Breast epithelium (tissue), 4 donors: ENCODE data around the gene SETD1A. TPM values are rescaled to one million over a fixed set of nuclear protein-coding genes. Genes with fewer than 3 reads are reported as not detected.

ENCODE experiments used
- DNase-seq, 2 donors: peaks; one replicate each; pipeline ENCODE4 v3.0.0-alpha.2; 2019; ENCODE audit warnings: low spot score in 2 of 2
- H3K27ac ChIP-seq, 2 donors: fragments of 200-600 bp; sonication (generic) in 1 of 2; one replicate each; pipeline ENCODE4 v1.5.1; 2016 to 2019; ENCODE audit warnings: mild to moderate bottlenecking in 1 of 2
- H3K27me3 ChIP-seq, 2 donors: fragments of 200-600 bp; sonication (generic) in 1 of 2; one replicate each; pipeline versions ENCODE4 v1.5.1 to v1.6.0; 2017 to 2019; ENCODE audit warnings: control low read depth in 1 of 2, mild to moderate bottlenecking in 1 of 2
- H3K36me3 ChIP-seq: fragments of 200-600 bp; one replicate; pipeline ENCODE4 v1.5.1; 2019
- H3K4me1 ChIP-seq, 2 donors: fragments of 200-600 bp; sonication (generic); one replicate each; pipeline ENCODE4 v1.5.1; 2016 to 2019; ENCODE audit warnings: control low read depth in 1 of 2
- H3K4me3 ChIP-seq, 3 donors: fragments of 200-600 bp; sonication (generic); 1 replicate in 2 of 3; 2 replicates in 1 of 3; pipeline ENCODE4 v1.5.1; 2016 to 2019; ENCODE audit warnings: mild to moderate bottlenecking in 3 of 3, moderate library complexity in 2 of 3
- H3K9me3 ChIP-seq, 2 donors: fragments of 200-600 bp; sonication (generic) in 1 of 2; one replicate each; pipeline ENCODE4 v1.5.1; 2016 to 2019; ENCODE audit warnings: control low read depth in 1 of 2
- CTCF ChIP-seq, 3 donors: fragments of 450-650 bp; IDR thresholded peaks; one replicate each; pipeline ENCODE4 v1.5.1; 2016 to 2017; ENCODE audit warnings: antibody characterized with exemption in 3 of 3, mild to moderate bottlenecking in 3 of 3, moderate library complexity in 3 of 3
- POLR2A ChIP-seq: fragments of 450-650 bp; IDR thresholded peaks from one replicate; pipeline ENCODE4 v1.6.1; 2016; ENCODE audit warnings: antibody characterized with exemption, mild to moderate bottlenecking, moderate library complexity
- POLR2AphosphoS5 ChIP-seq, 3 donors: sonication (generic); formaldehyde crosslinking; IDR thresholded peaks; one replicate each; pipeline ENCODE4 v1.6.1; 2017; ENCODE audit warnings: antibody characterized with exemption in 3 of 3
- intact Hi-C: fragments of 100-400 bp; cut with DNase I; formaldehyde crosslinking; loops from one replicate; pipeline ENCODE4 v1.15.1; 2023; ENCODE audit warnings: low total_unique reads
- total RNA-seq, 3 donors: library from RNA; depleted of rRNA; stranded (reverse); fragments of >200 nt; gene quantifications; one replicate each; pipeline ENCODE4 v1.1.0, GENCODE V29; 2016

SETD1A gene
- total RNA-seq, 3 donors from 2014 or later: 4.8 to 5.6 (median 5.1) TPM

DNA sequence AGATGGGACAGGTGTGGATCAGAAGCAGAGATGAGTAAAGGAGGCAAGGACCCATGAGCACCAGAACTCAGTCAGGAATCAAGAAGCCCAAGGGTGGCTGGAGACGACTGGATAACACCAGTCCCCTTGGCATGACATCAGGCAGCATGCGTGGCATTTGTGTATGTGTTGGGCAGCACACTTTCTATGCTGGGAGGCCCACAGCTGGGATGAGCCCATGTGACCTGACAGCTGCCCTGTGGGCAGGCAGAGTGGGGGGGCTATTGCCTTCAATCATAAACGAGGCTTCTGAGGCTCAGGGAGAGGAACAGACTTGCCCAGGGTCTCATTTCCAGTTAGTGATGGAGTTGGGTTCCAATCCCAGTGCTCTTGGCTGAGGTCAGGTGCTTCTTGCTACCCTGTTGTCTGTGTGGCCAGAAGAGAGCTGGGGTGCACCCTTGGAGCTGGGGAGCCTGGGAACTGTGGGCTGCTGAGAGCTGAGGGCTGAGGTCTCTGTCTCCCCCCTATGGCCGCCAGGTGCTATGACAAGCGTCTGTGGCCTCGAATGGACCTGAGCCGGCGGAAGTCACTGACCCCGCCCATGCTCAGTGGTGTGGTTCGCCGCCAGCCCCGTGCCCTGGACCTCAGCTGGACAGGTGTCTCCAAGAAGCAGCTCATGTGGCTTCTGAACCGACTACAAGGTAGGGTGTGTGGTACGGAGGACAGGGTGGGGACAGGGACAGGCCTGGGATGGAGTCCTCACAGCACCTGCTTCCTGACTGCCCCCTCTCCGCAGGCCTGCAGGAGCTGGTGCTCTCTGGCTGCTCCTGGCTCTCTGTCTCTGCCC, 15.7 kb upstream of the SETD1A start:
- no peak overlapping the region for H3K4me3 ChIP-seq
- no peaks in the 10 kb centered on the region for H3K4me1 ChIP-seq
- no peaks in the 10 kb centered on the region for H3K27me3 ChIP-seq
- H3K27ac ChIP-seq: peak overlapping the region in 1 of 2 donors; percentile 2
- DNase-seq: peak; percentile 57 to 78
- intact Hi-C loops: loop anchor here (10.0 kb wide), 1 partner anchor 93 kb away; the partner anchor contains the start of gene STX4
- H3K36me3 ChIP-seq: no peaks in the 10 kb centered on the region
- peak; percentile 71 to 78 (median 74) for TF ChIP-seq CTCF (IDR thresholded peaks at IDR 0.05)
- TF ChIP-seq POLR2A: no peak
- H3K9me3 ChIP-seq: no peaks in the 10 kb centered on the region

- Histone ChIP-seq H3K27me3 (no peaks in the 10 kb centered on the region), H3K4me1 (no peaks in the 10 kb centered on the region), H3K36me3 (no peaks in the 10 kb centered on the region), H3K9me3 (no peaks in the 10 kb centered on the region), H3K4me3 (no peak overlapping the region), H3K27ac (no peak overlapping the region)
- no peak for DNase-seq
- intact Hi-C loops: loop anchor here (10.0 kb wide), 1 partner anchor 92 kb away; the partner anchor contains the start of gene STX4
- no peak for TF ChIP-seq CTCF (IDR thresholded peaks at IDR 0.05)
- no peak for TF ChIP-seq POLR2A
- TF ChIP-seq POLR2AphosphoS5 (IDR thresholded peaks at IDR 0.05): no peak
These were observed 15.1 kb upstream of the SETD1A start for GRCh38 chr16:30942426-30942806.

- Histone ChIP-seq H3K9me3 (no peaks in the 10 kb centered on the region), H3K4me1 (no peaks in the 10 kb centered on the region), H3K27me3 (no peaks in the 10 kb centered on the region), H3K4me3 (no peak overlapping the region), H3K36me3 (no peaks in the 10 kb centered on the region), H3K27ac (no peak overlapping the region)
- no peak for DNase-seq
- intact Hi-C loops: loop anchor here (10.0 kb wide), 1 partner anchor 90 kb away; the partner anchor contains the start of gene STX4
- TF ChIP-seq POLR2AphosphoS5 (IDR thresholded peaks at IDR 0.05): no peak
- no peak for TF ChIP-seq CTCF (IDR thresholded peaks at IDR 0.05)
- no peak for TF ChIP-seq POLR2A
These were observed 13.2 kb upstream of the SETD1A start for GRCh38 chr16:30944352-30944751.

- peaks cover 8 to 14% of the 10 kb centered on the region in 2 donors for H3K4me1 ChIP-seq
- intact Hi-C loops: loop anchor here (10.0 kb wide), 1 partner anchor 88 kb away; the partner anchor contains the start of gene STX4
- no peaks in the 10 kb centered on the region for H3K27me3 ChIP-seq
- no peak overlapping the region for H3K4me3 ChIP-seq
- TF ChIP-seq POLR2AphosphoS5 (IDR thresholded peaks at IDR 0.05) (no peak), CTCF (IDR thresholded peaks at IDR 0.05) (no peak), POLR2A (no peak)
- H3K36me3 ChIP-seq: no peaks in the 10 kb centered on the region
- no peaks in the 10 kb centered on the region for H3K9me3 ChIP-seq
- DNase-seq: no peak
- H3K27ac ChIP-seq: no peak overlapping the region
These were observed 10.6 kb upstream of the SETD1A start for GRCh38 chr16:30946671-30947540.

GRCh38 chr16:30947541-30947858, 10.1 kb upstream of the SETD1A start:
- DNase-seq: no peak
- Histone ChIP-seq H3K36me3 (no peaks in the 10 kb centered on the region), H3K4me1 (peaks cover 8 to 14% of the 10 kb centered on the region in 2 donors), H3K27ac (peak overlapping the region; percentile 91 to 94), H3K4me3 (no peak overlapping the region), H3K9me3 (no peaks in the 10 kb centered on the region), H3K27me3 (no peaks in the 10 kb centered on the region)
- intact Hi-C loops: loop anchor here (10.0 kb wide), 1 partner anchor 87 kb away; the partner anchor contains the start of gene STX4
- TF ChIP-seq POLR2A (no peak), CTCF (IDR thresholded peaks at IDR 0.05) (no peak), POLR2AphosphoS5 (IDR thresholded peaks at IDR 0.05) (no peak)
